ENCODE results near the gene CAMK1D. TPM values are rescaled to one million over a fixed set of nuclear protein-coding genes. Genes with fewer than 3 reads are reported as not detected.

The CAMK1D gene
- total and polyA plus RNA-seq, 2 donors = 11.2 to 14.6 TPM

DNA sequence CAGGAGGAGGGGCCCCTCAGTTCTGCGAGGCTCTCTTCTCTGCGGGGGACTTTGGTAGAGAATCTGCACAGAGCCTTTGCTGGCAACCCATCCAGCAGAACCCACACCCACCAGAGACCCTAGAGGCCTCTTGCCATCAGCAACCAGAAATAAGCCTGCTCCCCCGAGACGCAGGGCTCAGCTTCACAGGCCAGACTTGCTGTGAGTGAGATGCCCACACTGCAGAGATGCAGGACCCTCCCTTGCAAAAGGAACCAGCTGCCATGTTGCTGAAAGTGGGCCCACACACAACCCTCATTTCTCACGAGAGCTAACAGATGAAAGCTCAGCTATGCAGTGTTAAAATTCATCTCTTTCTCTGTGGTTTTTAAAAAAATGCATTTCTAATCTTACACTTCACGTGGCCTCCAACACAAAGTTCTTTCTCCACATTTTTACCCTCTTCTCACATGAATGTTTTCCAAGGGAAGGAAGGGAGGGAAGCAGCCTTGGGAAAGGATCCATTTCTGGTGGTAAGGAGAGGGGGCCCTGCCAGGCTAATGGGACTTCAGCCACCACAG is 480.6 kb downstream of the CAMK1D start:
- Histone ChIP-seq H3K4me1 (ENCODE audit: control insufficient read depth in 2 of 2, insufficient read depth in 2 of 2, low read length in 2 of 2) (no peaks in the 10 kb centered on the region), H3K27me3 (ENCODE audit: control insufficient read depth in 2 of 2, insufficient read depth in 1 of 2, low read length in 1 of 2) (no peaks in the 10 kb centered on the region), H3K9me3 (ENCODE audit: control insufficient read depth in 2 of 2, insufficient read depth in 1 of 2, low read length in 1 of 2) (no peaks in the 10 kb centered on the region), H3K27ac (ENCODE audit: low read depth in 1 of 2, low read length in 1 of 2) (no peak overlapping the region), H3K4me3 (ENCODE audit: low read length in 2 of 2) (no peak overlapping the region), H3K36me3 (ENCODE audit: control insufficient read depth in 2 of 2, insufficient read depth in 2 of 2, low read length in 1 of 2) (peaks cover 16 to 28% of the 10 kb centered on the region in 2 donors)
- WGBS = 93% methylated on average over 6 of the region's 6 CpGs
- no peak for DNase-seq (ENCODE audit: low read depth in 6 of 9, low spot score in 9 of 9)

DNA sequence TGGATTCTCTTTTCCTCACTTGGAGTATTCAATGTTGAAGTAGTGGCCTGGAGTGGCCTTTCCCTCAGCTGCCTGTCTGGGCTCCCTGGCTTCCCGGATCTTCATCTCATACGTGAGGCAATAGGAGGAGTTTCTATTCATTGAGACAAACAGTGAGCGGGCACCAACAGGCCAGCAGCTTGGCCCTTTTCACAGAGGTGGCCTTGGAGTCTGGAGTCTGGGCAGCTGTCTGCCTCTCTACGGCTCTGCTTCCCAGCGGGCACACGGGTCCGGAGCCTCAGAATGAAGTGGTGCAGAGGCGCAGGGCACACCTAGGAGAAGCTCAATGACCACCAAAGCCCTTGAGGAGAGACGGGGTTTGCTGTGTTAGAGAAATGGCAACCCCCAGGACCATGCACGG is 482.7 kb downstream of the CAMK1D start:
- Histone ChIP-seq H3K27me3 (ENCODE audit: control insufficient read depth in 2 of 2, insufficient read depth in 1 of 2, low read length in 1 of 2) (no peaks in the 10 kb centered on the region), H3K36me3 (ENCODE audit: control insufficient read depth in 2 of 2, insufficient read depth in 2 of 2, low read length in 1 of 2) (peaks cover 8 to 16% of the 10 kb centered on the region in 2 donors), H3K27ac (ENCODE audit: low read depth in 1 of 2, low read length in 1 of 2) (no peak overlapping the region), H3K9me3 (ENCODE audit: control insufficient read depth in 2 of 2, insufficient read depth in 1 of 2, low read length in 1 of 2) (no peaks in the 10 kb centered on the region), H3K4me3 (ENCODE audit: low read length in 2 of 2) (no peak overlapping the region), H3K4me1 (ENCODE audit: control insufficient read depth in 2 of 2, insufficient read depth in 2 of 2, low read length in 2 of 2) (no peaks in the 10 kb centered on the region)
- WGBS = 97% methylated on average over 10 of the region's 10 CpGs
- no peak for DNase-seq (ENCODE audit: low read depth in 6 of 9, low spot score in 9 of 9)

DNA sequence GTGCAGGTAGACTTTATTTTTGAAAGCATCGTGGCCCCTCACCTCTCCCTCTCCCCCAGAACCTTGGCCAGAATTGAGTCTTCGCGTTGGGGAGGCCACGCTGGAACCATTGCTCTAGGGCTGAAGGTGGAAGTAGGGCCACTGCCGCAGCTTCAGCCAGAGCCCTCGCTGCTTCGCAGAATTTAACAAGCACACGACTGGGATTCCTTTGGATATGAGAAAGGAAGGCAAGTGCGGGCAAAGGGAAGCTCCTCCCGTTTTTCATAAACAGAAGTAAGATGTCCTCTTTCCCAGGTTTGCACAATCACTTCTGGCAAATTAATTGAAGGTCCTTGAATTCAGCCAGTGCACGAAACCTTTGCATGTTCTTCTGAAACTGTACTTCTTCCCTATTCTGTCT is 484.1 kb downstream of the CAMK1D start:
- DNase-seq (ENCODE audit: low read depth in 6 of 9, low spot score in 9 of 9) = no peak
- Histone ChIP-seq H3K4me3 (ENCODE audit: low read length in 2 of 2) (no peak overlapping the region), H3K27ac (ENCODE audit: low read depth in 1 of 2, low read length in 1 of 2) (no peak overlapping the region), H3K9me3 (ENCODE audit: control insufficient read depth in 2 of 2, insufficient read depth in 1 of 2, low read length in 1 of 2) (no peaks in the 10 kb centered on the region), H3K36me3 (ENCODE audit: control insufficient read depth in 2 of 2, insufficient read depth in 2 of 2, low read length in 1 of 2) (peaks cover 8 to 16% of the 10 kb centered on the region in 2 donors), H3K27me3 (ENCODE audit: control insufficient read depth in 2 of 2, insufficient read depth in 1 of 2, low read length in 1 of 2) (no peaks in the 10 kb centered on the region), H3K4me1 (ENCODE audit: control insufficient read depth in 2 of 2, insufficient read depth in 2 of 2, low read length in 2 of 2) (no peaks in the 10 kb centered on the region)
- WGBS = 97% methylated on average over 11 of the region's 11 CpGs

DNA sequence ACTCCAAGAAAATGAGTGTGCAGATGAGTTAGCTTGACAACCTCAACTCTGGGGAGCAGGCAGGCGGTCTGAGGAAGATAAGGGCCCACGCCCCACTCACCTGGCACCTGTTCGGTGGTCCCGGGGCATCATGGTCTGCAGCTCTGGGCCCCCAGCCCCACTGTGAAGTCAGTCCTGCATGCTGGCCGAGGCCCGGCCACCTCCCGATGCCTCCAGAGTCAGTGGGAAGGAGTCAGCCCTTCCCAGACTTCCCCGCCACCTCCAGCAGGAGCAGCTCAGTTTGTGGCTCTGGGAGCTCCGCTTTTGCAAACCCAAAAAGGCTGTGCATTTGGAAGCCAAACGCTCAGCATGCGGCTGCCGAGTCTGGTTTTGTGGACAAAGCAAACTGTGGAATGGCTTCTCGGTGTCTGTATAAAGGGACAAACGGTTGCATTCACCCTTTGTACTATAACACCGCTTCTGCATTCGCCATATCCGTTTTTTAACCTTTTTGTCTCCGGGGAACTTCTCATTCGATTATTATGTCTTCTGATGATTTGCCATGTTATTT is 484.8 kb downstream of the CAMK1D start:
- H3K27me3 ChIP-seq (ENCODE audit: control insufficient read depth in 2 of 2, insufficient read depth in 1 of 2, low read length in 1 of 2) = no peaks in the 10 kb centered on the region
- H3K9me3 ChIP-seq (ENCODE audit: control insufficient read depth in 2 of 2, insufficient read depth in 1 of 2, low read length in 1 of 2) = no peaks in the 10 kb centered on the region
- DNase-seq (ENCODE audit: low read depth in 6 of 9, low spot score in 9 of 9) = no peak
- WGBS = 98% methylated on average over 19 of the region's 19 CpGs
- H3K4me3 ChIP-seq (ENCODE audit: low read length in 2 of 2) = no peak overlapping the region
- H3K36me3 ChIP-seq (ENCODE audit: control insufficient read depth in 2 of 2, insufficient read depth in 2 of 2, low read length in 1 of 2) = peaks cover 8 to 11% of the 10 kb centered on the region in 2 donors
- H3K4me1 ChIP-seq (ENCODE audit: control insufficient read depth in 2 of 2, insufficient read depth in 2 of 2, low read length in 2 of 2) = no peaks in the 10 kb centered on the region
- no peak overlapping the region for H3K27ac ChIP-seq (ENCODE audit: low read depth in 1 of 2, low read length in 1 of 2)

DNA sequence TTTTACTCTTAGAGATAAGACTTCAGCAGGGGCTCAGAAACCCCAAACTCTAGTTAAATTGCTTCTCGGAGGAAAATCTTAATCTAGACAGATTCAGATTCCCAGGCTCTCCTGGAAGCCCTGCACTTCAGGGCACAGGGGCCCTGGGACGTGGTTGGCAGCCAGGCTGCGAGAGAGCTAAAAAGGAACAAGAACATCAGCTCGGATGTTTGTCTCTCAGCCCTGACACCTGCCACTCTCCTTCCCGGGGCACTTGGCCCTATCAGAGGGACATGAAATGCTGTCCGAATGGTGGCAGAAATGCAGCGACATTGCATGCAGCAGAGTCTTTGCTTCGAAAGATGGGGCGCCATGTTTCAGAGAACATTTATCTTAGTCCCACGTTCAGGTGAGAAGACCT is 485.4 kb downstream of the CAMK1D start:
- WGBS = 89% methylated on average over 10 of the region's 10 CpGs
- Histone ChIP-seq H3K27ac (ENCODE audit: low read depth in 1 of 2, low read length in 1 of 2) (no peak overlapping the region), H3K4me3 (ENCODE audit: low read length in 2 of 2) (no peak overlapping the region), H3K9me3 (ENCODE audit: control insufficient read depth in 2 of 2, insufficient read depth in 1 of 2, low read length in 1 of 2) (no peaks in the 10 kb centered on the region), H3K36me3 (ENCODE audit: control insufficient read depth in 2 of 2, insufficient read depth in 2 of 2, low read length in 1 of 2) (peaks cover 8 to 9% of the 10 kb centered on the region in 2 donors), H3K4me1 (ENCODE audit: control insufficient read depth in 2 of 2, insufficient read depth in 2 of 2, low read length in 2 of 2) (no peaks in the 10 kb centered on the region), H3K27me3 (ENCODE audit: control insufficient read depth in 2 of 2, insufficient read depth in 1 of 2, low read length in 1 of 2) (no peaks in the 10 kb centered on the region)
- DNase-seq (ENCODE audit: low read depth in 6 of 9, low spot score in 9 of 9) = no peak

DNA sequence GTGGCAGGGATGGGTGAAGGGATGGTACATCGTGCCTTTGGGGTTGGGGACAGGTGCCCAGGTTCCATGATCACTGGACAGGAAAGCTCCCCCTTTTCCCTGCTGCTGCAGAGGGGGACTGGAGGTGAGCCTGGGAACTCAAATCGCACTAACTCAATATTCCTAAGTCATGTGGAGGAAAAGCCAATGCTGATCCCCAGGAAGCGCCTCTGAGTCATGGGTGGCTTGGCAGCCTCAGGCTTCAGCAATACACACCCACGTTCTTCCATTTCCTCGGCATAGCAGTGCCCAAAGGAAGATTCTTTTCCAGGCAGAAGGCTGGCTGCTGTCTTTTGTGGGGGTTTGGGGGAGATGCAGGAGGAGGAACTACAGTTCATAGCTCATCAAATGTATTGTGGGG is 486.4 kb downstream of the CAMK1D start:
- 93% methylated on average over 5 of the region's 5 CpGs for WGBS
- DNase-seq (ENCODE audit: low read depth in 6 of 9, low spot score in 9 of 9) = no peak
- no peaks in the 10 kb centered on the region for H3K4me1 ChIP-seq (ENCODE audit: control insufficient read depth in 2 of 2, insufficient read depth in 2 of 2, low read length in 2 of 2)
- H3K27me3 ChIP-seq (ENCODE audit: control insufficient read depth in 2 of 2, insufficient read depth in 1 of 2, low read length in 1 of 2) = no peaks in the 10 kb centered on the region
- no peaks in the 10 kb centered on the region for H3K9me3 ChIP-seq (ENCODE audit: control insufficient read depth in 2 of 2, insufficient read depth in 1 of 2, low read length in 1 of 2)
- H3K36me3 ChIP-seq (ENCODE audit: control insufficient read depth in 2 of 2, insufficient read depth in 2 of 2, low read length in 1 of 2) = peaks cover 0 to 7% of the 10 kb centered on the region in 2 donors
- H3K4me3 ChIP-seq (ENCODE audit: low read length in 2 of 2) = no peak overlapping the region
- no peak overlapping the region for H3K27ac ChIP-seq (ENCODE audit: low read depth in 1 of 2, low read length in 1 of 2)

DNA sequence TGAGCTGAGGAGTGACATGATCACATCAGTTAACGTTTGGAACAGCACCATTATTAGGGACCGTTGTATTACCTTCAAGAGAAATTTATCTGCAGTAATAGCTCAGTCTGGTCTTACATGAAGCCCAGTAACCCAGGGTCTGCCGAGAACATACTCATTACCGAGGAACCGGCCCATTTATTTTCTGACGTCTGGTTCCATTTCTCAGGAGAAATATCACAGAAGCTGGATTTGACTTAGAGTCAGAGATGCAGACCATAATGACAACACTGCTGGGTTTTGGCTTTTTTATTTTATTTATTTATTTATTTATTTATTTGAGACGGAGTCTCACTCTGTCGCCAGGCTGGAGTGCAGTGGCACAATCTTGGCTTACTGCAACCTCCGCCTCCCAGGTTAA is 489.0 kb downstream of the CAMK1D start:
- WGBS = 85% methylated on average over 9 of the region's 9 CpGs
- Histone ChIP-seq H3K4me1 (ENCODE audit: control insufficient read depth in 2 of 2, insufficient read depth in 2 of 2, low read length in 2 of 2) (no peaks in the 10 kb centered on the region), H3K27me3 (ENCODE audit: control insufficient read depth in 2 of 2, insufficient read depth in 1 of 2, low read length in 1 of 2) (no peaks in the 10 kb centered on the region), H3K27ac (ENCODE audit: low read depth in 1 of 2, low read length in 1 of 2) (no peak overlapping the region), H3K4me3 (ENCODE audit: low read length in 2 of 2) (no peak overlapping the region), H3K36me3 (ENCODE audit: control insufficient read depth in 2 of 2, insufficient read depth in 2 of 2, low read length in 1 of 2) (no peaks in the 10 kb centered on the region), H3K9me3 (ENCODE audit: control insufficient read depth in 2 of 2, insufficient read depth in 1 of 2, low read length in 1 of 2) (no peaks in the 10 kb centered on the region)
- no peak for DNase-seq (ENCODE audit: low read depth in 6 of 9, low spot score in 9 of 9)

DNA sequence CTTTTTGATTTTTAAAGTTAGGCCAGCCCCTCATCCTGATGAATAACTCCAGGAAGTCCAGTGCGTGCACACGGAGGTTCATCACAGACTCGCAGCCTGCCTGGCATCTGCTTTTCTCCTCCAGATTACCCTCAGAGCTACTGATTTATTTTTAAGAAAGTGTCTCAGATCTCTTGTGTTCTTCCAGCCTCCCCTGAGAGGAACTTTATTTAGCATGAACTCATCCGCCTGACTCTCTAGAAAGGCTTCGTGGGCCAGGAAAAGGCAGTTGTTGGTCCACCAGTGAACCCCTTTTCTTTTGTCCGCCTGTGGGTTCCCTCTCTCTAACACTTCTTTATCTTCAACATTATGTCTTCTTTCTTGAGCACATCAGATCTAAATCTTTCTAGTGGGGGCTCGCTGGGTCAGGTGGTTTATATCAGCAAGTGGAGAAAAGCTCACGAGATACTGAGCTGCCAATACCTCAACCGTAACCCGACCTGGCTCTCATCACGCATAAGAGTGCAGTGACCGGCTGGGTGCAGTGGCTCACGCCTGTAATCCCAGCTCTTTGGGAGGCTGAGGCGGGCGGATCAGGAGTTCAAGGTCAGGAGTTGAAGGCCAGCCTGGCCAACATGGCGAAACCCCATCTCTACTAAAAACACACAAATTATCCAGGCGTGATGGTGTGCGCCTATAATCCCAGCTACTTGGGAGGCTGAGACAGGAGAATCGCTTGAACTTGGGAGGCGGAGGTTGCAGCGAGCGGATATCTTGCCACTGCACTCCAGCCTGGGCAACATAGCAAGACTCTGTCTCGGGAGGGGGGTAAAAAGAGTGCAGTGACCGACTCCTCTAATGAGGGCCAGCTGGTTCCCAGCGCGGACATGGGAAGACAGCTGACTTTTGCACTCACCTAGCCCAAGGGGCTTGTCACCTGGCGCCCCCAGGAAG is 489.9 kb downstream of the CAMK1D start:
- H3K36me3 ChIP-seq (ENCODE audit: control insufficient read depth in 2 of 2, insufficient read depth in 2 of 2, low read length in 1 of 2) = no peaks in the 10 kb centered on the region
- no peak overlapping the region for H3K27ac ChIP-seq (ENCODE audit: low read depth in 1 of 2, low read length in 1 of 2)
- no peak overlapping the region for H3K4me3 ChIP-seq (ENCODE audit: low read length in 2 of 2)
- H3K4me1 ChIP-seq (ENCODE audit: control insufficient read depth in 2 of 2, insufficient read depth in 2 of 2, low read length in 2 of 2) = no peaks in the 10 kb centered on the region
- WGBS = 89% methylated on average over 27 of the region's 27 CpGs
- no peaks in the 10 kb centered on the region for H3K9me3 ChIP-seq (ENCODE audit: control insufficient read depth in 2 of 2, insufficient read depth in 1 of 2, low read length in 1 of 2)
- no peaks in the 10 kb centered on the region for H3K27me3 ChIP-seq (ENCODE audit: control insufficient read depth in 2 of 2, insufficient read depth in 1 of 2, low read length in 1 of 2)
- DNase-seq (ENCODE audit: low read depth in 6 of 9, low spot score in 9 of 9) = no peak

DNA sequence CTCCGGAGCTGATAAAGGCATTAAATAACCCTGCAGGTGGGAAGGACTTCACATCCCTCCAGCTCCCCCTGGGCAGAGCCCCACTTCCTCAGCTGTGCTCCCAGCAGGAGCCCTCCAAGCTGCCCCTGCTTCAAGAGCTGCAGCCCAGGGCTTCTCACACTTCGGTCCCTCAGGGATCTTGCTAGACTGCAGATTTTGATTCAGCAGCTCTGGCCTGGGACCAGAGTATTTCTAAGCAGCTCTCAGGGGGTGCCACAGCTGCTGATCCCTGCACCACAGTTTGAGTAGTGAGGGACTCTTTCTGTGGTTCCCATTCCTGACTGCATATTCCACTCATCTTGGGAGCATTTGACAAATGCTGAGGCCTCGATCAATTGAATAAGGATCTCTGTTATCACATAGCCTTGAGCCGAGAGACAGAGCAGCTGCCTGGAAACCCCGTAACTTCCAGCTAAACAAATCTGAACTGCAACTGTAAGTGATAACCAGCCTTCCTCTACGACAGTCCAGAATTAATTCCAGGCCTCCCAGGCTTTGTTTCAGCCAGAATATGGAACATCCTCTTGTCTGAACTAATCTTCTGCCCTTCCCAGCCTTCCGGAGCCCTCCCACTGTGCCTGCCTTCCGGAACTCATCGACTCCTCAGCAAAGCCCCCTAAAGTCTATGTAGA is 490.7 kb downstream of the CAMK1D start:
- H3K9me3 ChIP-seq (ENCODE audit: control insufficient read depth in 2 of 2, insufficient read depth in 1 of 2, low read length in 1 of 2) = no peaks in the 10 kb centered on the region
- no peak for DNase-seq (ENCODE audit: low read depth in 6 of 9, low spot score in 9 of 9)
- H3K36me3 ChIP-seq (ENCODE audit: control insufficient read depth in 2 of 2, insufficient read depth in 2 of 2, low read length in 1 of 2) = no peaks in the 10 kb centered on the region
- H3K27ac ChIP-seq (ENCODE audit: low read depth in 1 of 2, low read length in 1 of 2) = no peak overlapping the region
- no peak overlapping the region for H3K4me3 ChIP-seq (ENCODE audit: low read length in 2 of 2)
- H3K4me1 ChIP-seq (ENCODE audit: control insufficient read depth in 2 of 2, insufficient read depth in 2 of 2, low read length in 2 of 2) = peaks cover 0 to 5% of the 10 kb centered on the region in 2 donors
- WGBS = 91% methylated on average over 9 of the region's 9 CpGs
- no peaks in the 10 kb centered on the region for H3K27me3 ChIP-seq (ENCODE audit: control insufficient read depth in 2 of 2, insufficient read depth in 1 of 2, low read length in 1 of 2)

All from thymus (tissue), 11 donors.